ENCODE results near the gene SPAG16.

DNA sequence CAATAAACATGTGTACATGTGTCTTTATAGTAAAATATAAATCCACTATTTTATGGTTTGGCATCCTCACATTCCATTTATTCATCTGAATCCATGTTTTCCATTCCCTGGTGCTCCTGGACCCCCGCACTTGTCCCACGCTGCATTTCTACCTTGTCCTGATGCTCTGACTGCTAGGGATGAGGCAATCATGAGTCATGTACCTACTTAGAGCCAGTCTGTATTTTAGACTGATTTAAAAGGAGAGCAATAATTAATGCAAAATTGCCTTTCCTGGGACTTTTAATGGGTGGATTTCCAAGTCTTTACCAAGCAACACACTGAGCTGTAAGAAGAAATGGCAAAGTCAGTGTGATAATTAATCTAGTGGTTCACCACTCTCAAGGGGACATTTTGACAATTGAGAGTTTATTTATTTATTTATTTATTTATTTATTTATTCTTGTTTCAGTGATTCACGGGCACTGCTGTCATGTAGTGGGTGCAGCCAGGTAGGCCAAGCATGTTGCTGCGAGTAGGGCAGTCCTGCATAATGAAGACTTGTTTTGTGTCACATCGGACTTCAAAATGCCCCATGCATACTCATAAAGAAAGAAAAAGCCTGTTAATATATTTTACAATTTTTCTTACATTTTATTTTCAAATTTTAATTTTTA is 707.3 kb downstream of the SPAG16 start:
- TF ChIP-seq, protein P1, sequence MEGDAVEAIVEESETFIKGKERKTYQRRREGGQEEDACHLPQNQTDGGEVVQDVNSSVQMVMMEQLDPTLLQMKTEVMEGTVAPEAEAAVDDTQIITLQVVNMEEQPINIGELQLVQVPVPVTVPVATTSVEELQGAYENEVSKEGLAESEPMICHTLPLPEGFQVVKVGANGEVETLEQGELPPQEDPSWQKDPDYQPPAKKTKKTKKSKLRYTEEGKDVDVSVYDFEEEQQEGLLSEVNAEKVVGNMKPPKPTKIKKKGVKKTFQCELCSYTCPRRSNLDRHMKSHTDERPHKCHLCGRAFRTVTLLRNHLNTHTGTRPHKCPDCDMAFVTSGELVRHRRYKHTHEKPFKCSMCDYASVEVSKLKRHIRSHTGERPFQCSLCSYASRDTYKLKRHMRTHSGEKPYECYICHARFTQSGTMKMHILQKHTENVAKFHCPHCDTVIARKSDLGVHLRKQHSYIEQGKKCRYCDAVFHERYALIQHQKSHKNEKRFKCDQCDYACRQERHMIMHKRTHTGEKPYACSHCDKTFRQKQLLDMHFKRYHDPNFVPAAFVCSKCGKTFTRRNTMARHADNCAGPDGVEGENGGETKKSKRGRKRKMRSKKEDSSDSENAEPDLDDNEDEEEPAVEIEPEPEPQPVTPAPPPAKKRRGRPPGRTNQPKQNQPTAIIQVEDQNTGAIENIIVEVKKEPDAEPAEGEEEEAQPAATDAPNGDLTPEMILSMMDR (IDR thresholded peaks at IDR 0.05; ENCODE audit: insufficient read depth, low read depth, low read length): no peak
- no peak for TF ChIP-seq EZH2 (IDR thresholded peaks at IDR 0.05; ENCODE audit: insufficient read depth, low read length)

All from astrocyte (in vitro differentiated cells and primary cell).